ENCODE data around the gene ZNF644.

Gene ZNF644

DNA sequence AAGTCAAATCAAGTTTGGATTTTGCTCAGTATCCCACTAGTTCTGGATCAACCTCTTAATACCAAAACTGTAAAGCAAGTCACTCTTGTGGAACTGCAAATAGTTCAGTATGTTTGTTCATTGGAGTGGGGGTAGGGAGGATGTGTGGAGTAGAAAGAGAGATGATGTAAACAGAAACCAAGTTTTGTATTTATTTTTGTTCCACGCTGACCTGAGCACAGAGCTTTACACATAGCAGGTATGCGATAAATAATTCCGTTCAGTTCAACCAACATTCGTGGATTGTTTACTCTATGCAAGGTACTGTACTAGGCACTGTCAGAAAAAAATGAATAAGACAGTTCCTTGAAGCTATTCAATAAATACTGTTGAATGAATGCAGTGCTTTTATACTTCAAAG is 4.5 kb upstream of the ZNF644 start:
- TF ChIP-seq, protein P1, sequence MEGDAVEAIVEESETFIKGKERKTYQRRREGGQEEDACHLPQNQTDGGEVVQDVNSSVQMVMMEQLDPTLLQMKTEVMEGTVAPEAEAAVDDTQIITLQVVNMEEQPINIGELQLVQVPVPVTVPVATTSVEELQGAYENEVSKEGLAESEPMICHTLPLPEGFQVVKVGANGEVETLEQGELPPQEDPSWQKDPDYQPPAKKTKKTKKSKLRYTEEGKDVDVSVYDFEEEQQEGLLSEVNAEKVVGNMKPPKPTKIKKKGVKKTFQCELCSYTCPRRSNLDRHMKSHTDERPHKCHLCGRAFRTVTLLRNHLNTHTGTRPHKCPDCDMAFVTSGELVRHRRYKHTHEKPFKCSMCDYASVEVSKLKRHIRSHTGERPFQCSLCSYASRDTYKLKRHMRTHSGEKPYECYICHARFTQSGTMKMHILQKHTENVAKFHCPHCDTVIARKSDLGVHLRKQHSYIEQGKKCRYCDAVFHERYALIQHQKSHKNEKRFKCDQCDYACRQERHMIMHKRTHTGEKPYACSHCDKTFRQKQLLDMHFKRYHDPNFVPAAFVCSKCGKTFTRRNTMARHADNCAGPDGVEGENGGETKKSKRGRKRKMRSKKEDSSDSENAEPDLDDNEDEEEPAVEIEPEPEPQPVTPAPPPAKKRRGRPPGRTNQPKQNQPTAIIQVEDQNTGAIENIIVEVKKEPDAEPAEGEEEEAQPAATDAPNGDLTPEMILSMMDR (IDR thresholded peaks at IDR 0.05; ENCODE audit: low read depth, low read length), result no peak
- no peak overlapping the region for H3K4me3 ChIP-seq (ENCODE audit: low read depth, low read length)
- H3K9me3 ChIP-seq (ENCODE audit: severe bottlenecking), result no peaks in the 10 kb centered on the region
- no peaks in the 10 kb centered on the region for H3K36me3 ChIP-seq
- no peak overlapping the region for H3K27ac ChIP-seq
- DNase-seq, result no peak
- no peaks in the 10 kb centered on the region for H3K27me3 ChIP-seq (ENCODE audit: insufficient read depth, low read depth, severe bottlenecking)

DNA sequence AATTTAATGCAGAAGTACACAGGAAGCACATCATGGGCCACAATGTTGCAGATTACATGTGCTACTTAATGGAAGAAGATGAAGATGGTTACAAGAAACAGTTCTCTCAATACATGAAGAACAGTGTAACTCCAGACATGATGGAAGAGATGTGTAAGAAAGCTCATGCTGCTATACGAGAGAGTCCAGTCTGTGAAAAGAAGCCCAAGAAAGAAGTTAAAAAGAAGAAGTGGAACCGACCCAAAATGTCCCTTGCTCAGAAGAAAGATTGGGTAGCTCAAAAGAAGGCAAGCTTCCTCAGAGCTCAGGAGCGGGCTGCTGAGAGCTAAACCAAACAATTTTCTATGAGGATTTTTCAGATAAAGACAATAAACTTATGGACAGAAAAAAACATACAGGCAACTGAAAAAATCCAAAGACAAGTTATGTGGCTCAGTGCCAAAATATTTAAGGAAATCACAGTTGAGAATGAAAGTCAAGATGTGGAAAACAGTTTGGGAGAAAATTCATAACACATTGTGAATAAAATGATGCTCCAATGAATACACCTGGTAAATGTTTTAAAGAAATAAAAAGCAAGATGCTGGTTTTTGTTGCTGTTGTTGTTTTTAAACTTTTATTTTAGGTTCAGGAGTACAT is 2.8 kb upstream of the ZNF644 start:
- TF ChIP-seq, protein P1 (IDR thresholded peaks at IDR 0.05; ENCODE audit: low read depth, low read length), result no peak
- Histone ChIP-seq H3K27me3 (ENCODE audit: insufficient read depth, low read depth, severe bottlenecking) (no peaks in the 10 kb centered on the region), H3K27ac (no peak overlapping the region)

DNA sequence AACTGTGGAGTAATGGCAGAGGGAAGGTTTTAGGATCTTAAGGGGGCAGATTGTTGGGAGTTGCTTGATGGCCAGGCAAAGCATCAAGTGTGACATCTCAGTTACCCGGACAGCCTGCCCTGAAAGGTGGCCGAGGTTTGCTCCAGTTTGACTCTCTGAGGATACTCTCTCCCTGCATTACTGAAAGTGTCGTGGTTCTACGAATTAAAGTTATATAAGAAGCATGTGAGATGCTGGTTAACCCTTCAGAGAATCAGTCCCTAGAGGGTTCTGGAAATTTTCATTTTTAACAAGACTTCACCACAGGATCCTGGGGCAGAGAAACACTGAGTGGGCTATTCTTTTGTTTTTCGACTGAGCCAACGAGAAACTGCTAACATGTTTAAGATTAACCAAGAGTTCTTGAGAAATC is 689 bp upstream of the ZNF644 start:
- DNase-seq, result no peak
- Histone ChIP-seq H3K36me3 (peaks cover 23% of the 10 kb centered on the region), H3K27ac (peak overlapping the region; percentile 98), H3K27me3 (ENCODE audit: insufficient read depth, low read depth, severe bottlenecking) (no peaks in the 10 kb centered on the region), H3K4me3 (ENCODE audit: low read depth, low read length) (peak overlapping the region; percentile 83), H3K9me3 (ENCODE audit: severe bottlenecking) (no peaks in the 10 kb centered on the region)
- TF ChIP-seq, protein P1 (IDR thresholded peaks at IDR 0.05; ENCODE audit: low read depth, low read length), result no peak

More for the DNA sequence above, 2.8 kb upstream of the ZNF644 start:
- Histone ChIP-seq H3K36me3 (peaks cover 11% of the 10 kb centered on the region), H3K4me3 (ENCODE audit: low read depth, low read length) (no peak overlapping the region), H3K9me3 (ENCODE audit: severe bottlenecking) (no peaks in the 10 kb centered on the region)
- DNase-seq, result no peak

DNA sequence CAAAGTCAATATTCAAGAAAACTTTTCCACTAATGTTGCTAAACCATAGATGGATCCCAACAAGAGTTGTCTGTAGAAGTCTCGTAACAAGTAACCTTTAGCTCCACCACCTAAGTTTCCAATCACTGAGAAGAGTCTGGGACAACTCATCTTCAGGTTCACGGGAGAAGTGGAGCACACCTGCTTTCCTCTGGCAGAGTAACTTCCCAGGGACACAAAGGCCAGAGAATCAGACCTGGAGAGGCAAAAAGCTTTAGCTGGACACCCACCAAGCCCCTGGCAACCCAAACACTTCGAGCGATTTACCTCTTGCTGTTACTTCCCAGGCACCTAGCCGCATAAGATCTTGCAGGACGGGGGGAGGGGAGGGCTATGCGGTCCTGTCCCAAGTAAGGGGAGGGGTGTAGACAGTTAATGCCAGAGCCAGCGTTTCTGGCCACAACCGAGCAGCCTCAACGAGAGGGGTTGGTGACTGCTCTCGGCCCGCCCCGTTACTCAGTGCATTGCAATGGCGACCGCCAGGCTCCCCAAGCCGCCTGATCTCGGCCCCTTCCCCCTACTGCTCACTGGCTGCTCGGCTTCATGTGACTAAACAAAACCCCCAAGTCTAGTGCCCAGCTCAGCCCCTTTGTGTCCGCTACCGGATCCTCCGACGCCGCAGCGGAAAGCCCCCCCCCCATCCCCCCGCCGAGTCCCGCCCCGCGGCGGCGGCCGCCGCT is 709 bp downstream of the ZNF644 start:
- no peaks in the 10 kb centered on the region for H3K27me3 ChIP-seq (ENCODE audit: insufficient read depth, low read depth, severe bottlenecking)
- peak overlapping the region; percentile 98 for H3K27ac ChIP-seq
- no peaks in the 10 kb centered on the region for H3K9me3 ChIP-seq (ENCODE audit: severe bottlenecking)
- H3K36me3 ChIP-seq, result peaks cover 30% of the 10 kb centered on the region
- peak; percentile 84 for DNase-seq
- peak overlapping the region; percentile 83 for H3K4me3 ChIP-seq (ENCODE audit: low read depth, low read length)
- TF ChIP-seq, protein P1 (IDR thresholded peaks at IDR 0.05; ENCODE audit: low read depth, low read length), result no peak

DNA sequence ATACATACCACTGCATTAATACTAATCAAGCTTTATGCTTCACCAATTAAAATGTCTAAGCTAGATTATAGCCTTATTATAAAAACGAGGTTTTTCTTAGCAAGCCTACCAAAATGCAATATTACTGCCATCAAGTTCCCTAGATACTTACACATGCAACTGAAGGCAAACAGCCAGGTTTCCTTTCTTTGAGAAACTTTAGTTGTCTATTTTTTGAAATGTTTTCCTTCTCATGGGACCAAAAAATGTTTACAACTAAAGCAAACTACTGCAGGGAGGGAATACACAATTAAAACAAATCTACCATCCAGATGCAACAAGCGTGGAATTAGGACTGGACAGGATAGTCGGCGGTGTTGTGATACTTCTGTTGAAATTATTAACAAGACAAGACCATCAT is 1.3 kb downstream of the ZNF644 start:
- peaks cover 36% of the 10 kb centered on the region for H3K36me3 ChIP-seq
- TF ChIP-seq, protein P1 (IDR thresholded peaks at IDR 0.05; ENCODE audit: low read depth, low read length), result no peak
- no peaks in the 10 kb centered on the region for H3K27me3 ChIP-seq (ENCODE audit: insufficient read depth, low read depth, severe bottlenecking)
- peak overlapping the region; percentile 83 for H3K4me3 ChIP-seq (ENCODE audit: low read depth, low read length)
- H3K27ac ChIP-seq, result no peak overlapping the region; the same call in 1 of the 2 replicates
- H3K9me3 ChIP-seq (ENCODE audit: severe bottlenecking), result no peaks in the 10 kb centered on the region
- no peak for DNase-seq
